BE2C (cell line): ENCODE data around the gene TRAF7.
A peak's percentile ranks its signal among the peaks of the same experiment; 100 is the strongest.

Experiments used
- DNase-seq: peaks from one replicate; pipeline ENCODE4 v3.0.0-alpha.2; 2020
- H3K27me3 ChIP-seq: fragments of 250-450 bp; sonication (Bioruptor Pico); 2 replicates; pipeline ENCODE4 v1.5.1; 2020; ENCODE audit warnings: mild to moderate bottlenecking
- H3K36me3 ChIP-seq: fragments of 250-450 bp; sonication (Bioruptor Pico); 2 replicates; pipeline ENCODE4 v1.5.1; 2020; ENCODE audit warnings: mild to moderate bottlenecking
- H3K4me1 ChIP-seq: fragments of 250-450 bp; sonication (Bioruptor Pico); 2 replicates; pipeline ENCODE4 v1.5.1; 2020
- H3K4me3 ChIP-seq: 2 replicates; pipeline ENCODE4 v1.5.1; 2011; ENCODE audit warnings: low read depth, low read length
- H3K9me3 ChIP-seq: fragments of 250-450 bp; sonication (Bioruptor Pico); 2 replicates; pipeline ENCODE4 v1.5.1; 2020
- CTCF ChIP-seq: IDR thresholded peaks from 2 replicates; pipeline ENCODE4 v1.5.1; 2012; ENCODE audit warnings: mild to moderate bottlenecking, low read depth, low read length

Gene TRAF7

GRCh38 chr16:2148714-2149629 lies 6.6 kb upstream of the TRAF7 start:
- no peak for DNase-seq
- H3K36me3 ChIP-seq: peaks cover 25% of the 10 kb centered on the region
- no peak for TF ChIP-seq CTCF
- peak overlapping the region; percentile 56 for H3K4me3 ChIP-seq
- no peaks in the 10 kb centered on the region for H3K9me3 ChIP-seq
- no peaks in the 10 kb centered on the region for H3K27me3 ChIP-seq
- H3K4me1 ChIP-seq: peaks cover 32% of the 10 kb centered on the region

- no peaks in the 10 kb centered on the region for H3K9me3 ChIP-seq
- no peak for DNase-seq
- H3K4me1 ChIP-seq: peaks cover 32% of the 10 kb centered on the region
- TF ChIP-seq CTCF: no peak
- H3K36me3 ChIP-seq: peaks cover 34% of the 10 kb centered on the region
- H3K4me3 ChIP-seq: peak overlapping the region; percentile 56
- no peaks in the 10 kb centered on the region for H3K27me3 ChIP-seq
Observed at GRCh38 chr16:2149630-2150417, 5.8 kb upstream of the TRAF7 start.

GRCh38 chr16:2150418-2151187 lies 5.0 kb upstream of the TRAF7 start:
- H3K36me3 ChIP-seq: peaks cover 36% of the 10 kb centered on the region
- peak; percentile 93 for DNase-seq
- TF ChIP-seq CTCF: peak; percentile 13; the same call in 1 of the 2 replicates
- H3K4me1 ChIP-seq: peaks cover 32% of the 10 kb centered on the region
- H3K4me3 ChIP-seq: no peak overlapping the region; the same call in 1 of the 2 replicates
- no peaks in the 10 kb centered on the region for H3K9me3 ChIP-seq
- H3K27me3 ChIP-seq: no peaks in the 10 kb centered on the region

GRCh38 chr16:2151188-2152091 lies 4.1 kb upstream of the TRAF7 start:
- Histone ChIP-seq H3K9me3 (no peaks in the 10 kb centered on the region), H3K4me1 (peaks cover 32% of the 10 kb centered on the region), H3K27me3 (no peaks in the 10 kb centered on the region), H3K36me3 (peaks cover 36% of the 10 kb centered on the region), H3K4me3 (peak overlapping the region; percentile 100)
- DNase-seq: peak; percentile 64
- TF ChIP-seq CTCF: no peak

GRCh38 chr16:2152695-2153506 lies 2.7 kb upstream of the TRAF7 start:
- peak; percentile 69 for DNase-seq
- Histone ChIP-seq H3K36me3 (peaks cover 36% of the 10 kb centered on the region), H3K27me3 (no peaks in the 10 kb centered on the region), H3K9me3 (no peaks in the 10 kb centered on the region), H3K4me3 (peak overlapping the region; percentile 100), H3K4me1 (peaks cover 28% of the 10 kb centered on the region)
- TF ChIP-seq CTCF: no peak
